ENCODE measurements around the gene GRSF1.
"Not testable (repeated sequence)": the region's sequence is repeated elsewhere in the genome, so short reads cannot be mapped to it uniquely, and the experiment has no call there.

GRSF1 gene

GRCh38 chr4:70839589-70840093 is at the start of gene GRSF1:
GRSF1 (minus strand) TSS chr4:70839890; CDS start chr4:70839827, 63 bp downstream.
- peak; percentile 97 for DNase-seq (ENCODE audit: low spot score)

- DNase-seq (ENCODE audit: low spot score), result no peak
Observed at GRCh38 chr4:70885174-70885573, 45.5 kb upstream of the GRSF1 start.

- DNase-seq (ENCODE audit: low spot score), result no peak
Observed at GRCh38 chr4:70880739-70881138, 41.0 kb upstream of the GRSF1 start.

- DNase-seq (ENCODE audit: low spot score), result no peak
Observed at GRCh38 chr4:70877556-70877955, 37.9 kb upstream of the GRSF1 start.

GRCh38 chr4:70874268-70875156 is 34.8 kb upstream of the GRSF1 start:
- no peak for DNase-seq (ENCODE audit: low spot score)

GRCh38 chr4:70873216-70873615 is 33.5 kb upstream of the GRSF1 start:
- no peak for DNase-seq (ENCODE audit: low spot score)

- DNase-seq (ENCODE audit: low spot score), result no peak
Observed at GRCh38 chr4:70868778-70869177, 29.1 kb upstream of the GRSF1 start.

- no peak for DNase-seq (ENCODE audit: low spot score)
Observed at GRCh38 chr4:70863099-70863790, 23.6 kb upstream of the GRSF1 start.

- DNase-seq (ENCODE audit: low spot score), result no peak
Observed at GRCh38 chr4:70859066-70859465, 19.4 kb upstream of the GRSF1 start.

GRCh38 chr4:70858454-70858853 is 18.8 kb upstream of the GRSF1 start:
- no peak for DNase-seq (ENCODE audit: low spot score)

GRCh38 chr4:70855464-70855863 is 15.8 kb upstream of the GRSF1 start:
- DNase-seq (ENCODE audit: low spot score), result no peak

GRCh38 chr4:70849291-70849690 is 9.6 kb upstream of the GRSF1 start:
- DNase-seq (ENCODE audit: low spot score), result no peak

GRCh38 chr4:70844180-70844579 is 4.5 kb upstream of the GRSF1 start:
- DNase-seq (ENCODE audit: low spot score), result no peak

GRCh38 chr4:70842761-70843435 is 3.2 kb upstream of the GRSF1 start:
- no peak for DNase-seq (ENCODE audit: low spot score)

GRCh38 chr4:70841951-70842350 is 2.3 kb upstream of the GRSF1 start:
- no peak for DNase-seq (ENCODE audit: low spot score)

GRCh38 chr4:70841211-70841610 is 1.5 kb upstream of the GRSF1 start:
- no peak for DNase-seq (ENCODE audit: low spot score)

- DNase-seq (ENCODE audit: low spot score), result not testable (repeated sequence)
Observed at GRCh38 chr4:70840631-70841030, 941 bp upstream of the GRSF1 start.

GRCh38 chr4:70840137-70840536 is 447 bp upstream of the GRSF1 start:
- peak; percentile 25 for DNase-seq (ENCODE audit: low spot score)

- DNase-seq (ENCODE audit: low spot score), result peak; percentile 79
Observed at GRCh38 chr4:70838666-70839588, 763 bp downstream of the GRSF1 start.

GRCh38 chr4:70838204-70838603 is 1.5 kb downstream of the GRSF1 start:
- DNase-seq (ENCODE audit: low spot score), result peak; percentile 23

GRCh38 chr4:70836081-70836480 is 3.6 kb downstream of the GRSF1 start:
- no peak for DNase-seq (ENCODE audit: low spot score)
